H9 (cell line): ENCODE results near the gene TXNRD1. TPM values are rescaled to one million over a fixed set of nuclear protein-coding genes. Genes with fewer than 3 reads are reported as not detected.

Experiments used
- DNase-seq: peaks from one replicate; pipeline ENCODE4 v3.0.0-alpha.2; 2017
- H2AFZ ChIP-seq: one replicate; pipeline ENCODE4 v1.6.1; 2013; ENCODE audit warnings: mild to moderate bottlenecking, low read length, control low read depth, moderate library complexity
- H2AK5ac ChIP-seq: 2 replicates; pipeline ENCODE4 v1.6.1; 2013; ENCODE audit warnings: low read length, control low read depth, mixed read lengths; ENCODE audit not compliant: insufficient read length
- H2BK120ac ChIP-seq: one replicate; pipeline ENCODE4 v1.6.1; 2013; ENCODE audit warnings: low read depth, mild to moderate bottlenecking, low read length, control low read depth, inconsistent platforms; ENCODE audit not compliant: poor library complexity, severe bottlenecking
- H2BK12ac ChIP-seq: 2 replicates; pipeline ENCODE4 v1.6.1; 2013; ENCODE audit warnings: low read length, control low read depth, mixed read lengths, low read depth; ENCODE audit not compliant: insufficient read length
- H2BK15ac ChIP-seq: 2 replicates; pipeline ENCODE4 v1.6.1; 2013; ENCODE audit warnings: low read depth, low read length, control low read depth
- H2BK20ac ChIP-seq: one replicate; pipeline ENCODE4 v1.6.1; 2013; ENCODE audit warnings: low read depth, mild to moderate bottlenecking, low read length, control low read depth, inconsistent platforms; ENCODE audit not compliant: poor library complexity, severe bottlenecking
- H2BK5ac ChIP-seq: 2 replicates; pipeline ENCODE4 v1.6.1; 2013; ENCODE audit warnings: low read length, control low read depth, mixed read lengths; ENCODE audit not compliant: insufficient read length
- H3K14ac ChIP-seq: 2 replicates; pipeline ENCODE4 v1.6.1; 2013; ENCODE audit warnings: low read length, control low read depth; ENCODE audit not compliant: insufficient read depth
- H3K18ac ChIP-seq: 2 replicates; pipeline ENCODE4 v1.6.1; 2013; ENCODE audit warnings: low read depth, mild to moderate bottlenecking, mixed read lengths, low read length, control low read depth; ENCODE audit not compliant: insufficient read length
- H3K23ac ChIP-seq: 2 replicates; pipeline ENCODE4 v1.6.1; 2013; ENCODE audit warnings: low read length, control low read depth, mixed read lengths, low read depth; ENCODE audit not compliant: insufficient read length
- H3K23me2 ChIP-seq: 2 replicates; pipeline ENCODE4 v1.6.1; 2013; ENCODE audit warnings: low read depth, mild to moderate bottlenecking, mixed read lengths, low read length, control low read depth; ENCODE audit not compliant: insufficient read length, poor library complexity, severe bottlenecking
- H3K27ac ChIP-seq: 2 replicates; pipeline ENCODE4 v1.5.1; 2013; ENCODE audit warnings: low read length, control low read depth, mixed read lengths, low read depth; ENCODE audit not compliant: insufficient read length
- H3K27me3 ChIP-seq: 2 replicates; pipeline ENCODE4 v1.6.1; 2013; ENCODE audit warnings: low read length, control low read depth, inconsistent platforms; ENCODE audit not compliant: insufficient read depth
- H3K4ac ChIP-seq: 2 replicates; pipeline ENCODE4 v1.6.1; 2013; ENCODE audit warnings: low read depth, mild to moderate bottlenecking, control low read depth, inconsistent platforms, low read length, moderate library complexity
- H3K4me1 ChIP-seq: 2 replicates; pipeline ENCODE4 v1.6.1; 2013; ENCODE audit warnings: low read length, control low read depth, inconsistent platforms; ENCODE audit not compliant: insufficient read depth
- H3K4me2 ChIP-seq: 2 replicates; pipeline ENCODE4 v1.6.1; 2013; ENCODE audit warnings: low read length, control low read depth, mixed read lengths; ENCODE audit not compliant: insufficient read length, insufficient read depth
- H3K56ac ChIP-seq: 2 replicates; pipeline ENCODE4 v1.6.1; 2013; ENCODE audit warnings: low read depth, mild to moderate bottlenecking, mixed read lengths, low read length, control low read depth; ENCODE audit not compliant: insufficient read length
- H3K79me1 ChIP-seq: 2 replicates; pipeline ENCODE4 v1.6.1; 2013; ENCODE audit warnings: low read depth, mild to moderate bottlenecking, moderate library complexity, low read length, control low read depth, inconsistent platforms; ENCODE audit not compliant: insufficient read depth, poor library complexity, severe bottlenecking
- H3K79me2 ChIP-seq: 2 replicates; pipeline ENCODE4 v1.6.1; 2013; ENCODE audit warnings: low read length, control low read depth, inconsistent platforms; ENCODE audit not compliant: insufficient read depth
- H3K9ac ChIP-seq: 2 replicates; pipeline ENCODE4 v1.6.1; 2013; ENCODE audit warnings: low read length, control low read depth, mixed read lengths; ENCODE audit not compliant: insufficient read length; ENCODE audit errors: extremely low read depth
- H3K9me3 ChIP-seq: one replicate; pipeline ENCODE4 v1.6.1; 2013; ENCODE audit warnings: low read depth, low read length, inconsistent platforms; ENCODE audit not compliant: control insufficient read depth
- H3T11ph ChIP-seq: one replicate; pipeline ENCODE4 v1.6.1; 2013; ENCODE audit warnings: mild to moderate bottlenecking, low read length, control low read depth, inconsistent platforms
- H4K20me1 ChIP-seq: one replicate; pipeline ENCODE4 v1.6.1; 2013; ENCODE audit not compliant: control insufficient read depth, insufficient read length, insufficient read depth
- H4K5ac ChIP-seq: 2 replicates; pipeline ENCODE4 v1.6.1; 2013; ENCODE audit warnings: low read depth, mild to moderate bottlenecking, mixed read lengths, low read length, control low read depth; ENCODE audit not compliant: insufficient read length
- H4K8ac ChIP-seq: replicated peaks from 2 replicates; pipeline ENCODE4 v1.6.1; 2013; ENCODE audit warnings: low read length, control low read depth, mixed read lengths, low read depth; ENCODE audit not compliant: insufficient read length
- H4K91ac ChIP-seq: 2 replicates; pipeline ENCODE4 v1.6.1; 2013; ENCODE audit warnings: low read depth, mild to moderate bottlenecking, moderate library complexity, mixed read lengths, low read length, control low read depth; ENCODE audit not compliant: insufficient read length
- H3K27ac Mint-ChIP-seq, 3 experiments: 2 replicates in 2 of 3; 3 replicates in 1 of 3; pipeline ENCODE4 v1.8.0; 2020 to 2021; ENCODE audit warnings: mixed read lengths in 3 of 3, mild to moderate bottlenecking in 1 of 3, moderate library complexity in 1 of 3
- H3K27me3 Mint-ChIP-seq: 2 replicates; pipeline ENCODE4 v1.8.0; 2021; ENCODE audit warnings: low read depth, mild to moderate bottlenecking, moderate library complexity, mixed read lengths
- H3K36me3 Mint-ChIP-seq, 3 experiments: 2 replicates in 2 of 3; 3 replicates in 1 of 3; pipeline ENCODE4 v1.8.0; 2020 to 2021; ENCODE audit warnings: low read depth in 3 of 3, mixed read lengths in 3 of 3; ENCODE audit not compliant: insufficient read depth in 1 of 3
- H3K4me1 Mint-ChIP-seq, 2 experiments: 2 replicates each; pipeline ENCODE4 v1.8.0; 2020; ENCODE audit warnings: mixed read lengths in 2 of 2
- H3K4me3 Mint-ChIP-seq, 2 experiments: 2 replicates in 1 of 2; 3 replicates in 1 of 2; pipeline ENCODE4 v1.8.0; 2020 to 2021; ENCODE audit warnings: mild to moderate bottlenecking in 2 of 2, mixed read lengths in 2 of 2, moderate library complexity in 1 of 2
- H3K9me3 Mint-ChIP-seq, 2 experiments: 2 replicates in 1 of 2; 3 replicates in 1 of 2; pipeline ENCODE4 v1.8.0; 2020; ENCODE audit warnings: mild to moderate bottlenecking in 2 of 2, mixed read lengths in 2 of 2, moderate library complexity in 1 of 2
- CTCF ChIP-seq: fragments of 200-600 bp; sonication (generic); conservative IDR thresholded peaks from 3 replicates; pipeline ENCODE4 v1.8.0; 2021; ENCODE audit warnings: antibody characterized with exemption, mild to moderate bottlenecking
- WGBS: extraction: QIAGEN DNeasy Blood & Tissue Kit; methylation state at CpG from one replicate; pipeline ENCODE4 v1.1.7; 2013; ENCODE audit warnings: missing lambda C conversion rate, low lambda C conversion rate, mixed read lengths; ENCODE audit not compliant: insufficient read length; ENCODE audit errors: extremely low coverage; 5-methylcytosine and 5-hydroxymethylcytosine counted together
- total RNA-seq: library from RNA; stranded (reverse); gene quantifications from 2 replicates; pipeline ENCODE4 v1.2.1, GENCODE V29; 2021

TXNRD1 gene
- total RNA-seq, 1 experiment from 2014 or later: 100 TPM

GRCh38 chr12:104234926-104235499, 19.4 kb downstream of the TXNRD1 start:
- no peak overlapping the region for H3K4ac ChIP-seq
- H3T11ph ChIP-seq: no peak overlapping the region

More at GRCh38 chr12:104234926-104235499, 19.4 kb downstream of the TXNRD1 start:
- Histone ChIP-seq H3K23ac (no peak overlapping the region), H2AK5ac (no peak overlapping the region), H3K4me1 (no peaks in the 10 kb centered on the region), H3K9ac (no peak overlapping the region), H3K79me1 (no peaks in the 10 kb centered on the region), H3K27me3 (no peaks in the 10 kb centered on the region), H3K9me3 (no peaks in the 10 kb centered on the region), H2BK15ac (no peak overlapping the region), H3K18ac (no peak overlapping the region), H4K5ac (no peak overlapping the region), H3K56ac (no peak overlapping the region), H2AFZ (no peak overlapping the region), H2BK5ac (no peak overlapping the region), H3K14ac (no peak overlapping the region), H2BK12ac (no peak overlapping the region), H2BK120ac (no peak overlapping the region), H3K27ac (no peak overlapping the region), H3K79me2 (no peaks in the 10 kb centered on the region), H4K8ac (no peak overlapping the region), H4K91ac (no peak overlapping the region), H3K4me2 (no peak overlapping the region), H2BK20ac (no peak overlapping the region), H3K23me2 (no peaks in the 10 kb centered on the region), H4K20me1 (no peaks in the 10 kb centered on the region)
- DNase-seq: no peak
- H3K27me3 Mint-ChIP-seq: peaks cover 10% of the 10 kb centered on the region
- peaks cover 5 to 6% of the 10 kb centered on the region in 2 experiments for H3K4me1 Mint-ChIP-seq
- no peak for TF ChIP-seq CTCF
- peaks cover 44 to 48% of the 10 kb centered on the region in 2 experiments for H3K9me3 Mint-ChIP-seq
- peaks cover 10 to 24% (median 22%) of the 10 kb centered on the region in 3 experiments for H3K36me3 Mint-ChIP-seq
- H3K27ac Mint-ChIP-seq: no peak overlapping the region
- WGBS: no CpG with 5 or more reads among the region's 7 CpGs
- no peak overlapping the region for H3K4me3 Mint-ChIP-seq
